GM12878 (cell line): ENCODE data around the gene USP5. TPM values are rescaled to one million over a fixed set of nuclear protein-coding genes. Genes with fewer than 3 reads are reported as not detected.

Experiments
- ATAC-seq: fragments of 200-7000 bp; cut with Tn5 transposase; 3 replicates; pipeline ENCODE4 v1.9.1; 2020; ENCODE audit warnings: mild to moderate bottlenecking, moderate library complexity
- BruUV-seq: library from RNA; stranded (reverse); fragments of 400-500 nt; replicated peaks from 2 replicates; lab custom pipeline; 2021; lab: Mats Ljungman, UMichigan
- CTCF ChIA-PET: fragments of 300-600 bp; sonication (Branson Sonifier 250); formaldehyde crosslinking; extraction: SDS; loops from one replicate; lab custom pipeline; 2021; ENCODE audit warnings: inconsistent platforms; lab: Yijun Ruan, JAX
- POLR2A ChIA-PET: fragments of 350-600 bp; formaldehyde crosslinking; extraction: SDS; loops from one replicate; lab custom pipeline; 2021; ENCODE audit warnings: inconsistent platforms; lab: Charles Lee
- RAD21 ChIA-PET: fragments of 300-600 bp; sonication (Branson Sonifier 250); formaldehyde crosslinking; loops from one replicate; lab custom pipeline; 2023; ENCODE audit warnings: antibody characterized with exemption; ENCODE audit not compliant: unreplicated experiment; lab: Charles Lee
- SMC1A ChIA-PET: fragments of 300-600 bp; sonication (Branson Sonifier 250); formaldehyde crosslinking; loops from one replicate; lab custom pipeline; 2023; ENCODE audit not compliant: unreplicated experiment, uncharacterized antibody; lab: Charles Lee
- DNase-seq: peaks from one replicate; pipeline ENCODE4 v3.0.0-alpha.2; 2011; ENCODE audit warnings: low read depth, low spot score
- FAIRE-seq: peaks from 3 replicates; lab custom pipeline; 2011; peaks lifted over from hg19 to GRCh38; lab: Jason Lieb, UNC
- H2AFZ ChIP-seq: 2 replicates; pipeline ENCODE4 v1.6.0; 2011; ENCODE audit warnings: low read depth, low read length, control low read depth; ENCODE audit not compliant: control insufficient read depth
- H3K27ac ChIP-seq: 2 replicates; pipeline ENCODE4 v1.5.1; 2011; ENCODE audit warnings: control low read depth; ENCODE audit not compliant: control insufficient read depth, insufficient read depth
- H3K27me3 ChIP-seq, 2 experiments: replicated peaks in 1 of 2; 2 replicates each; pipeline versions ENCODE4 v1.6.0 to v1.6.1; 2011; ENCODE audit warnings: low read length in 1 of 2; ENCODE audit not compliant: control insufficient read depth in 2 of 2, insufficient read depth in 2 of 2
- H3K36me3 ChIP-seq, 2 experiments: 2 replicates each; pipeline ENCODE4 v1.5.1; 2011; ENCODE audit warnings: low read length in 1 of 2; ENCODE audit not compliant: control insufficient read depth in 2 of 2, insufficient read depth in 2 of 2
- H3K4me1 ChIP-seq: 2 replicates; pipeline ENCODE4 v1.6.1; 2011; ENCODE audit warnings: mild to moderate bottlenecking, low read length, moderate library complexity, mixed read lengths; ENCODE audit not compliant: control insufficient read depth, insufficient read depth
- H3K4me2 ChIP-seq: 2 replicates; pipeline ENCODE4 v1.6.0; 2011; ENCODE audit warnings: control low read depth; ENCODE audit not compliant: control insufficient read depth, insufficient read depth
- H3K4me3 ChIP-seq: fragments of 200-600 bp; sonication (generic); 2 replicates; pipeline ENCODE4 v1.5.1; 2016
- H3K79me2 ChIP-seq: 2 replicates; pipeline ENCODE4 v1.6.0; 2011; ENCODE audit warnings: low read length; ENCODE audit not compliant: control insufficient read depth, insufficient read depth
- H3K9ac ChIP-seq: 2 replicates; pipeline ENCODE4 v1.8.0; 2011; ENCODE audit warnings: low read length, control low read depth, mixed read lengths; ENCODE audit not compliant: control insufficient read depth, insufficient read depth
- H3K9me3 ChIP-seq: replicated peaks from 3 replicates; pipeline ENCODE4 v1.5.1; 2011; ENCODE audit warnings: mild to moderate bottlenecking, low read length; ENCODE audit not compliant: control insufficient read depth, insufficient read depth
- H4K20me1 ChIP-seq: 2 replicates; pipeline ENCODE4 v1.6.0; 2011; ENCODE audit not compliant: control insufficient read depth, insufficient read depth
- CHD4 ChIP-seq: fragments of 200-600 bp; sonication (generic); IDR thresholded peaks from 2 replicates; pipeline ENCODE4 v1.6.1; 2016; ENCODE audit warnings: mild to moderate bottlenecking
- IRF4 ChIP-seq: IDR thresholded peaks from 2 replicates; pipeline ENCODE4 v1.6.1; 2011; ENCODE audit warnings: low read depth, low read length
- SMAD1 ChIP-seq: fragments of 450-650 bp; IDR thresholded peaks from 2 replicates; pipeline ENCODE4 v1.6.1; 2018; ENCODE audit warnings: mild to moderate bottlenecking, low read depth; ENCODE audit not compliant: partially characterized antibody
- SREBF2 ChIP-seq: IDR thresholded peaks from 2 replicates; pipeline ENCODE4 v1.6.1; 2012; ENCODE audit warnings: mild to moderate bottlenecking, low read length
- SUPT20H ChIP-seq: IDR thresholded peaks from 2 replicates; pipeline ENCODE4 v1.6.1; 2011; ENCODE audit warnings: low read depth, mild to moderate bottlenecking, low read length, moderate library complexity, borderline replicate concordance; ENCODE audit not compliant: control insufficient read depth
- TCF7 ChIP-seq: IDR thresholded peaks from 2 replicates; pipeline ENCODE4 v1.6.1; 2014; ENCODE audit warnings: antibody characterized with exemption, borderline replicate concordance
- ZNF207 ChIP-seq: fragments of 450-650 bp; IDR thresholded peaks from 2 replicates; pipeline ENCODE4 v1.6.1; 2014; ENCODE audit warnings: antibody characterized with exemption, mild to moderate bottlenecking, borderline replicate concordance
- WGBS: methylation state at CpG from one replicate; pipeline ENCODE4 v1.1.6; 2016; ENCODE audit warnings: low lambda C conversion rate; ENCODE audit not compliant: insufficient replicate concordance, insufficient coverage; ENCODE audit errors: missing lambda C conversion rate; 5-methylcytosine and 5-hydroxymethylcytosine counted together
- in situ Hi-C: fragments of 300-500 bp; cut with MboI; formaldehyde crosslinking; loops from 9 replicates; pipeline ENCODE4 v1.14.3; 2018; ENCODE audit warnings: mixed read lengths
- intact Hi-C: fragments of 100-400 bp; cut with micrococcal nuclease; formaldehyde crosslinking; loops from one replicate; pipeline ENCODE4 v1.14.2; 2022; ENCODE audit not compliant: unreplicated experiment
- polyA plus RNA-seq, 11 experiments: library from polyadenylated mRNA; depleted of rRNA in 4 of 11; unstranded in 6 of 11; stranded (reverse) in 5 of 11; fragments of >200 nt; fragmentation: Nextera tagmentation in 4 of 11; fragmentation: Illumina TruSeq in 1 of 11; extraction: Ambion mirVana in 4 of 11; extraction: Trizol in 1 of 11; gene quantifications; 1 replicate in 1 of 11; 2 replicates in 10 of 11; pipeline versions ENCODE4 v1.2.1 to v1.2.3, GENCODE V29; 2011 to 2016; ENCODE audit warnings: inconsistent platforms in 2 of 11, missing spikeins in 2 of 11, low read depth in 1 of 11
- total RNA-seq, 4 experiments: library from RNA; depleted of rRNA in 3 of 4; stranded (reverse); fragments of >200 nt in 3 of 4; fragmentation: Illumina TruSeq in 1 of 4; extraction: Trizol in 1 of 4; gene quantifications; 2 replicates each; pipeline versions ENCODE4 v1.2.1 to v1.2.3, GENCODE V29; 2013 to 2021

The USP5 gene
- total and polyA plus RNA-seq, 10 of the 15 experiments (the other 5 are each of a cell fraction or from before 2014, with no cell fraction given) = 2.5 to 124 (median 74.6) TPM

DNA sequence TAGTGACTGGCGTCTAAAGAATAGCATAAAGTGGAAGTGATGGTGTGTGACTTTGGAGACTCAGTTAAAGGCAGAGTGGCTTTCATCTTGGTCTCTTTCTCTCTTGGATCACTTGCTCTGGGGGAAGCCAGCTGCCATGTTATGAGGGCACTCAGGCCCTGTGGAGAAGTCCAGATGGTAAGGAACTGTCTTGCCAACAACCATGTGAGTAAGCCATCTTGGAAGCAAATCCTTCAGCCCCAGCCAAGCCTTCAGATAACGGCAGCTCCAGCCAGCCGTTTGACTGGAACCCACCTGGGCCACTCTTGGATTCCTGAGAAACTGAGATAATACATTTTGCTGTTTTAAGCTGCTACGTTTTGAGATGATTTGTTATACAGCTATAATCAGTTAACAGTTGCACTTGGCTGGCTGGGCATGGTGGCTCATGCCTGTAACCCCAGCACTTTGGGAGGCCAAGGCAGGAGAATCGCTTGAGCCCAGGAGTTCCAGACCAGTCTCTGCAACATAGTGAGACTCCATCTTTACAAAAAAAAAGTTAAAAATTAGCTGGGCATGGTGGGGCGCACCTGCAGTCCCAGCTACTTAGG, 45.0 kb downstream of the USP5 start (continued):
- TF ChIP-seq ZNF207 (no peak), SUPT20H (no peak), IRF4 (no peak), TCF7 (no peak)

DNA sequence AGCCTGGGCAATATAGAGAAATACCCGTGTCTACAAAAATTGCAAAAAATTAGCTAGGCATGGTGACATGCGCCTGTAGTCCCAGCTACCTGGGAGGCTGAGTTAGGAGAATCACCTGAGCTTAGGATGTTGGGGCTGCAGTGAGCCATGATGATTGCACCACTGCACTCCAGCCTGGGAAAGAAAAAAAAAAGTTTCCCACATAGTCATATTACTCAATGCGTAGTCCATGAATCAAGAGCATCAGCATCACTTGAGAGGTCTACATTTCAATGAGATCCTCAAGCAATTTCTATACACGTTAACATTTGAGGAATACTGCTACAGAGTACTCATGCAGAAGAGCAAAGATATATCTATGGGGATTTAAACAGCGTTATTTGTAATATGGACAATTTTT, 47.5 kb downstream of the USP5 start:
- BruUV-seq = no TSS peak
- Histone ChIP-seq H3K4me1 (peaks cover 4% of the 10 kb centered on the region; the same call in 1 of the 2 replicates), H3K4me3 (no peak overlapping the region), H3K27ac (no peak overlapping the region), H3K9ac (no peak overlapping the region), H3K9me3 (no peaks in the 10 kb centered on the region), H3K36me3 (no peaks in the 10 kb centered on the region), H2AFZ (no peak overlapping the region), H3K79me2 (no peaks in the 10 kb centered on the region), H4K20me1 (no peaks in the 10 kb centered on the region), H3K4me2 (no peak overlapping the region), H3K27me3 (no peaks in the 10 kb centered on the region)
- intact Hi-C loops (no loop called here), in situ Hi-C loops (no loop called here)
- RAD21 ChIA-PET = no interaction called here
- no peak for TF ChIP-seq SREBF2
- no peak for TF ChIP-seq CHD4
- TF ChIP-seq SMAD1 = no peak
- WGBS = 59% methylated on average over 5 of the region's 5 CpGs
- CTCF ChIA-PET = interaction anchor here (1.1 to 1.4 kb wide), 2 partner anchors 27 to 30 kb away, joined by 4 read pairs; partner anchors contain the start of gene SPSB2
- POLR2A ChIA-PET = interaction anchor here (1.0 to 1.7 kb wide), 2 partner anchors 8 to 16 kb away, joined by 3 to 5 read pairs; no protein-coding TSS in a partner anchor
- SMC1A ChIA-PET = no interaction called here
- no peak for FAIRE-seq
- DNase-seq = no peak
- ATAC-seq = no peak
